Limb (tissue), 2 donors: ENCODE results near the gene HTR5A.
"Not testable (repeated sequence)": the region's sequence is repeated elsewhere in the genome, so short reads cannot be mapped to it uniquely, and the experiment has no call there.

Experiments
- DNase-seq, 2 donors: peaks; one replicate each; pipeline ENCODE4 v3.0.0-alpha.2; 2016; ENCODE audit errors: extremely low spot score in 2 of 2

The HTR5A gene

DNA sequence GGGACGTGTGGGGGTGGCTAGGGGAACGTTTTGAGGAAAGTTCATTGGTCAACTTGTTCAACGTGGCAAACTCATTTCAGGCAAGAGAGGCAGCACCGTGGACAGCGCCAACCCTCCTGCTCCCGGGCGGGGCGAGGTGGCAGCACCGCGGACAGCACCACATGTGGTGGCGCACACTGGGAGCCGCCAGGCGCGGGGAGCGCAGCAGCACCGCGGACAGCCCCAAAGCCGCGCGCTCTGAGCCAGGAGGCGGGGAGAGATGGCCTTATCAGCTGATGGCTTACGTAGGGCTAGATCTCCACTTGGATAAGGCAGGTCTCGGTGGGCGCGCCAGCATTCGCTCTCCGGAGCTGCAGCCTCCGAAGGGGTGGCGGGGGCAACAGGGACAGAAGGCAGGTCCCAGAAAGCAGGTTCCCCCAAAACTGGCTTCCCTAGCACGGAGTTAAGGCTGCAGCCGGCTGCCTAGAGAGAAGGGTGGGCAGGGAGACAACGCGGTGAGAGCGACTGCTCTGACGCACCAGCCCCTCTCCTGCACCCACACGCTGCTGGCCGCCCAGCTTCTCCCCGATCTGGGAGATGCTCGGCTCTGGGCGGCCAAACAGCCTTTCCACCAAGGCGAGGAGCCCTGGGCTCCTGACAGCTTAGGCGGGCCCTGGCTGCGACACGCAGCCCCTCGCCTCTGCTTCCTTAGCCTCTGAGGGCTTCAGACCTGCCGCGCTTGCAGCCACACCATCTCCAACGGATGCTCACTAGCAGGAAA, at the start of gene HTR5A:
Gene HTR5A (plus strand): TSS at position 333 of the 760 bp plus-strand sequence. CDS start 576 bp downstream, outside the sequence.
- DNase-seq: peak; percentile 85 to 94

DNA sequence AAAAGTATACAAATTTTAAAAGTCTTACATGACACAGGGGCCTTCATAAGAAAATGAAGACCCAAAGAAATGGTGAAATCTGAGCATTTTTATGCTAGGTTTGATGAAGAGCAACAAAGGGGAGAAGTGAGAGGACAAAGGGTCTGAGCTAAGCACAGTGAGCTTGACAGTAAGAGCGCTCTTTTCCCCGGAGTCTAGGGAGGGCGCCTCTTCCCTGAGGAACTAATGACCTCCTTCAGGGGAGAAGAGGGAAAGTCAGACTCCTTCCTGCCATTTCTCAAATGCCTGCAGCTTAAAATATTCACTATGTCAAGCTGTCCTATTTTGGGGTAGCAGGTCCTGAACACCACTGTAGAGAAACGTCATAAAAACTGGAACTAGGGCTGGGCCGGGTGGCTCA, 49.1 kb upstream of the HTR5A start:
- no peak for DNase-seq

DNA sequence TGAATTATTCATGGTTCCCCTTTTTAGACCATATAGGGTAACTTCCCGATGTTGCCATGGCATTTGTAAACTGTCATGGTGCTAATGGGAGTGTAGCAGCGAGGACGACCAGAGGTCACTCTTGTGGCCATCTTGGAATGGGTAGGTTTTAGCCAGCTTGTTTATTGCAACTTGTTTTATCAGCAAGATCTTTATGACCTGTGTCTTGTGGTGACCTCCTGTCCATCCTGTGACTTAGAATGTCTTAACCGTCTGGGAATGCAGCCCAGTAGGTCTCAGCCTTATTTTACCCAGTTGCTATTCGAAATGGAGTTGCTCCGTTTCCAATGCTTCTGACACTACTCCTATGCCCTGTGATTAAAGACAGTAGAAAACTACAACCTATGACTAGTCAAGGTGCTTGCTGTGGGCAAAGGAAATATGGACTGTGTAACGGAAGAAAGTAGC, 48.4 kb upstream of the HTR5A start:
- no peak for DNase-seq

DNA sequence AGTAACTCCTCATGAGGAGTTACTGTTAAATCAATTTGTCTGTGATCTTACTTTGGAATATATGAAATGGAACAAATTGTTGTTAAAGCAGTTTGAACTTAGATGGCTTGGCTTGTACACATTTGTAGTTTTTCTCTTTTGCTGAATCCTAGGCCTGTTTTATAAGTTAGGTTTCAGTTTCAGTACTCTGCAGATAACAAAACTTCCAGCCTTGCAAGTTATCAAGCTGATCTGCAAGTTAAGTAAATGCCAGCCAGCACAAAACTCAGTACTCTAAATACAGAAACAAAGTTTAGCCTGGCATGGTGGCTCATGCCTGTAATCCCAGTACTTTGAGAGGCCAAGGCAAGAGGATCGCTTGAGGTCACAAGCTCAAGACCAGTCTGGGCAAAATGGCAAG, 42.2 kb upstream of the HTR5A start:
- no peak for DNase-seq

DNA sequence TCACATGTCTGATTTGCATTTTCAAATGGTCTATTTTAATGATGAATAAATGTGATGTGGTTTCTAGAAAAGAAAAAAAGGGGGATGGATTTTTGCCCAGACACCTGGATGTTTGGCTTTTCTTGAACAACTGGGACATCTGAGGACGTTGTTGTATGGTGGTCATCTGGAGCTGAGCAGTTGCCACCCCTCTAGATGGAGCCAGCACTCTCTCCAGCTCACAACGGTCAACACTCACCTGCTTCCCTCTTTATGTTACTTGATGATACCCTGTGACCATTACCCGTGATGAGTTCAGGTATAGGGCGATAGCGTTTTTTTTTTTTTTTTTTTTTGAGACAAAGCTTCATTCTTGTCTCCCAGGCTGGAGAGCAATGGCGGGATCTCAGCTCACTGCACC, 37.1 kb upstream of the HTR5A start:
- DNase-seq: no peak

DNA sequence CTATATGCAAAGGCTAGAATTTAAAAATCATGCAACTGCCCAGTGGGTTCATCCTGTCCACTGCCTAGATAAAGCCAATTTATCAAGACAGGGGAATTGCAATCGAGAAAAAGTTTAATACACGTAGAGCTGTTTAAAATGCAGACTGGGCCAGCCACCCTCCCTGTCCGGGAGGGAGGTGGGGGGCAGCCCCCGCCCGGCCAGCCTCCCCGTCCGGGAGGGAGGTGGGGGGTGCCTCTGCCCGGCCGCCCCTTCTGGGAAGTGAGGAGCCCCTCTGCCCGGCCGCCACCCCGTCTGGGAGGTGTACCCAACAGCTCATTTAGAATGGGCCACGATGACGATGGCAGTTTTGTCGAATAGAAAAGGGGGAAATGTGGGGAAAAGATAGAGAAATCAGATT, 35.6 kb upstream of the HTR5A start:
- DNase-seq: not testable (repeated sequence)

DNA sequence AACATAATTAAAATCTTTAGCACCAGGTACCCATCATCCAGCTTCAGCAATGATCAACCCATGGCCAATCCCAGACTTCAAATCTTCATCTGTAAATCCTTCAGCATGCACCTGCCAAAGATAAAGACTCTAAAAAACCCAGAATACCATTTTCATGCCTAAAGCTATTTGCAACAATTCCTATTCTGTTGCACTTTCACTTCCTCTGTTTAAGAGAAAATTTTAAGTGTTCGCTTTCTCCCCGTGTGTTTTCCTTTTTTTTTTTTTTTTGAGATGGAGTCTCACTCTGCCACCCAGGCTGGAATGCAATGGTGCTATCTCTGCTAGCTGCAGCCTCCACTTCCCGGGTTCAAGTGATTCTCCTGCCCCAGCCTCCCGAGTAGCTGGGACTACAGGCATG, 31.8 kb upstream of the HTR5A start:
- DNase-seq: no peak

DNA sequence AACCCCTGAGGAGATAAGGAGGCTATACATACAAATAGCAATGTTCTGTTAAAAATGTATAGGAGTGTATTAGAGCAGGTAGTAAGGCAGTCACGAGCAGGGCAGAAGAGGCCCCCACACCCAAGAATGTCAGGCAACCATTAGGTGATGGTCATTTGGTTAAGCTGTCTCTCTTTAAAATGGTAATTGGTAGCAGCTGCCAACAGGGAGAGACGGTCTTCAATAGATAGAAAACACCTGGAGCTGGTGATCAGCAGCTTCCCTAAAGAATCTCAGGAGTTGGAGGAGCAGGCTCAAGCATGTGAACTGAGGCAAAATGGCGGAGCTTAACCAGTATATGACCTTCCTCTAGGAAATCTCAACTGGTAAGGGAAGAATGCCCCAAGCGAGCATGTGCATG, 26.4 kb upstream of the HTR5A start:
- no peak for DNase-seq

DNA sequence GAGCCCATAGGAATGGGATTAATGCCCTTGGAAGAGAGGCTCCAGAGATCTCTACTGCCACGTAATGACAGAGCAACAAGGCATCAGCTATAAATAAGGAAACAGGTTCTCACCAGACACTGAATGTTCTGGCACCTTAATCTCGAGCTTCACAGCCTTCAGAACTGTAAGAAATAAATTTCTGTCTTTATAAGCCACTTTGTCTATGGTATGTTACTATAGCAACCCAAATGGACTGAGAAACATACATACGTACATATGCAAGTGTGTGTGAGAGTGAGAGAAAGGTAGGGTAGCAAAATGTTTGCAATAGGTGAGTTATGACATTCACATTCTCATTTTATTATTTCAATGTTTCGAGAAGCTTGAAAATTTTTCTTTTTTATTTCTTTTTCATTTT, 22.1 kb upstream of the HTR5A start:
- no peak for DNase-seq

DNA sequence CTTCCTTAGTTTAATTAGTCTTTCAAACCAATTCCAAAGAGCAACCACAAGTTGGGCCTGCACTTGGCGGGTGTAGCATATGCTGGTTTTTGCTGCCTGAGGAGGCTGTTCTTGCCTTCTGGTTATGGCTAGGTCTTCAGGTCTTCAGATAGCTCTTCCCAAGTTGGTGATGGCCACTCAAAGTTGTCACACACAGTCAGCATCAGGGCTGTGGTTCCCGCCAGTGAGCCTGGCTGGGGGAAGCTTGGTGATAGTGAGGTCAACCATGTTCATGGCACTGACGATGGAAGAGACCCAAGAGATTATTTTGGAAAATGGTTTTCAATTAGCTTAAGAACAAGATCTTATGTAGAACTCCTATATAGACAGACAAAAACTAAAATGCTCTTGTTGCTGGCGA, 18.8 kb upstream of the HTR5A start:
- DNase-seq: no peak

DNA sequence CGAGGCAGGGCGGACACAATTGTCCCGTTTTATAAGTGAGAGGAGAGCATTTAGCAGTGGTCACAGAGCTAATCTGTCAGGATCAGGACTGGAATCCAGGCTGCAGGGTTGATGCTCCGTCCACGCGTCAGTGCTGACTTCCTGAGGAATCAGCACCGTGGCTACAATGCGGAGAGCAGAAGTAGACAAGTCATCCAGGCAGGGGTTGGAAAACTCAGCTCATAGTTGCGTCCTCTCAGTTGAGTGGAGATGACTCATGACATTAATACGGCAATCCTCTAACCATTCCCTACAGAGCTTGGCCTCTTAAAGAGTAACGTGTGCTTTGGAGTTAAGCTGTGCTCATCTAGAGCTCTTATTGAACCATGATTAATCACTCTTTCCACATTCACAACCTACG, 17.1 kb upstream of the HTR5A start:
- no peak for DNase-seq

DNA sequence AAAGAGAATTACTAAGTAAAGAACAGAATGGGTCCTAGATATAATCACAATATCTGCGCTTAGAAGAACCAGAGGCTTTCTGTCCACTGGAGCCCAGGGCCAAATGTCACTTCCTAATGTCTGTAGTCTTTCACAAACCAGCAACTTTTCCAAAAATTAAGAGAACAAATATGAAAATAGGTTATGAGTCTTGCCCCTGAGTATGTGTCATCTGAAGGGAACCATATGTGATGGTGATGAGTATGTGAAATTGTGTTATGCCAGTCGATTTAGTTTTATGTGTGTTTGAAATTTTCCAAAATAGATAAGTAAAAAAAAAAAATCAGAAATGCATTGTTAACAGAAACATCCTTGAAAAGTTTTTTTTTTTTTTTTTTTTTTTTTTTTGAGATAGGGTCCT, 15.4 kb upstream of the HTR5A start:
- no peak for DNase-seq

DNA sequence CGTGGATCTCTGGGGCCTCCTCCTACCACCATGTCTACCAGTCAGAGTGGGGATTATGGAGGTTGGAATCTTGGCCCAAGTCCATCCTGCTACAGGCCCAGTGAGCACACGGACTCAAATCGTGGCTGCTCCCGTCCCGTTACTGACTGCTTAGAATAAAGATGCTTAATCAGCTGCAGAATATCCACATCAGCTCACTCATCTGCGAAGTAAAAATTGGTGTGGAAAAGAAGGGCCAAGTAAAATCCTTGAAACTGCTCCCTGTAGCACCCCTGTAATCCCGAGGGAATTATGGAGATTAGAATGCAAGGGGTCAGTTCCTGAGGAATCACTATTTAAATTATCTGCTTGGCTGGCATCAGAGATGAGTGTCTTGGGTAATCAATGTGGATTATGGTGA, 13.0 kb upstream of the HTR5A start:
- DNase-seq: no peak

DNA sequence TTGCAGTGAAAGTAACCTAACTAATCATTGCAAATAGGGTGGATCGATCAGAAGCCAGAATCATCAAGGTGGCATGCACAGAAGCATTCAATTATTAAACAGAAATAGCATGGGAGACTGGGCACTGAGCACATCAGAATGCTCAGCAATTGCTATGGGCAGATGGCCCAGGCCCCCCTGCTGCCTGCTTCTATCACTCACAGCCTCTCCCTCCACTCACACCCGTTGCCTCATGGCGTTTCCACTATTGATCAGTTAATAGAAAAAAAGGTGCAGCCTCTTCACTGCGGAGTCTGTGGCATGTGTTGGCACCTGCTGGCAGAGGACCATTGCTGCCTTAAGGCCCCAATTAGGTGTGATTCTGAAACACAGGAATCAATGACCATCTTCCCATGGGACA, 11.2 kb upstream of the HTR5A start:
- DNase-seq: no peak

DNA sequence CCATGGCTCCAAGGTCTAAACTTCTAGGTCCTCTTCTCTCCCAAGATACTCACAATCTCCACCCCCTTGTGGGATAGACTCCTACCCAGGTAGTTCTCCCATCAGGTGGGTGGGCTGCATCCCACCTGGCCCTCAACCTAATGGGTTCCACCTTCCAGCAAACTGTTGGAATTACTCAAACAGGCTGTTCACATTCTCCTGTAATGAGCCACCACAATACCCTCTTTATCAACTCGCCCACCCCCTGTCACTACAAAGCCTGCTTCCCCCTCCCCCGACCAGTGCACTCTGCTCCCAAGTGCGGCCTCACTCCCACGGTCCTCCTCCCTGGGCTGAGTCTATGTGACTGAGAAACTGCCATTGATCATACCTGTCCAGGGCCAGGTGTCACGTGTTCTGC, 10.4 kb upstream of the HTR5A start:
- no peak for DNase-seq

DNA sequence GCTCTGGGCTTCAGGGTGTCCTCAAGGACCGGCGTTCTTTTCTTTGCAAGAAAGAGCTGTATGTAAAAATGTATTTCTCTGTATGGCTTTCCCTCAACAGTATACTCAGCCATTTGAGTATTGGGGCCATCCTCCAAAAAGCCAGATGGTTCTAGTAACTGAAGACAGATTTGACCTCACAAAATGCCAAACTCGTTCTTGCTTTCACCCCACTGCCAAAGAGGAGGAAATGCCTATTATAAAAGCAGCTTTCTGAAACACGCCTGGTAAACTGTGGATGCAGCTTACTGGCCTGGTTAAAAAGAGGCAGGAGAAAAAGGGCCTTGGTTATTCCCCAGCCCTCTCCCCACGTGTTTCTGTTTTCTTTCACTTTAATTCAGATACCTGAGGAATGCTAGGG, 7.7 kb upstream of the HTR5A start:
- no peak for DNase-seq

DNA sequence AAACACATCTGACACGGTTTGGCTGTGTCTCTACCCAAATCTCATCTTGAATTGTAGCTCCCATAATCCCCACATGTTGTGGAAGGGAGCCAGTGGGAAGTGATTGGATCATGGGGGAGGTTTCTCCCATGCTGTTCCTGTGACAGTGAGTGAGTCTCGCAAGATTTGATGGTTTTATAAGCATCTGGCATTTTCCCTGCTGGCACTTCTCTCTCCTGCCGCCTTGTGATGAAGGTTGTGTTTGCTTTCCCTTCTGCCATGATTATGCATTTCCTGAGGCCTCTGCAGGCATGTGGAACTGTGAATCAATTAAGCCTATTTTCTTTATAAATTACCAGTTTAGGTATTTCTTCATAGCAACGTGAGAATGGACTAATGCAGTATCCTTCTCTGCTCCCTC, 5.9 kb upstream of the HTR5A start:
- DNase-seq: no peak

DNA sequence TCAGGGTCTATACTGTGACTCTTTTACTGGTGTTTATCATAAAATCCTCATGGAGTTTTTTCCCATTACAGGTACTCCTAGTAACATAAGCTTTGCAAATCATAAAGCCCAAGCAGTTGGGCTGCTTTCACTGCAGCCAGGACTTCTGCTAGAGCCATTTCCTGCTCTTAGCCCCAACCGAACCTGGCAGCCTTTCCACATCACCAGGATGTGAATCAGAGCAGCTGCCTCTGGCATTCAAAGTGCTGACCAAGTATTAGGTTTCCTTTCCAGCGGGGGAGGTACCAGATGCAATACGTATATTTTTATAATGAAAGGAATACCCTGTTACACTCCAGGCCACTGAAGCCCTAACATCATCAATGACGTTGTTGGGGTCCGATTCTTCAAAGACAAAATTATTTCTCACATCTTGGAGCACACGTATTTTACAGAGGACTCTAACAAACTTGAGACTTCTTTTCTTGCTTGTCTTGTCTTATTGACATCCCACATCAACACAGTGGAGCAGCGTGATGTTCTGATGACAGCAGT, 3.6 kb upstream of the HTR5A start:
- DNase-seq: peak in 1 of 2 donors; percentile 13

DNA sequence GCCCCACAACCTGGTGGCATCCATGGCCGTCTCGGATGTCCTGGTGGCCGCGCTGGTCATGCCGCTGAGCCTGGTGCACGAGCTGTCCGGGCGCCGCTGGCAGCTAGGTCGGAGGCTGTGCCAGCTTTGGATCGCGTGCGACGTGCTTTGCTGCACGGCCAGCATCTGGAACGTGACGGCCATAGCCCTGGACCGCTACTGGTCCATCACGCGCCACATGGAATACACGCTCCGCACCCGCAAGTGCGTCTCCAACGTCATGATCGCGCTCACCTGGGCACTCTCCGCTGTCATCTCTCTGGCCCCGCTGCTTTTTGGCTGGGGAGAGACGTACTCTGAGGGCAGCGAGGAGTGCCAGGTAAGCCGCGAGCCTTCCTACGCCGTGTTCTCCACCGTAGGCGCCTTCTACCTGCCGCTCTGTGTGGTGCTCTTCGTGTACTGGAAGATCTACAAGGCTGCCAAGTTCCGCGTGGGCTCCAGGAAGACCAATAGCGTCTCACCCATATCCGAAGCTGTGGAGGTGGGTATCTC, 1.1 kb downstream of the HTR5A start:
- DNase-seq: no peak

DNA sequence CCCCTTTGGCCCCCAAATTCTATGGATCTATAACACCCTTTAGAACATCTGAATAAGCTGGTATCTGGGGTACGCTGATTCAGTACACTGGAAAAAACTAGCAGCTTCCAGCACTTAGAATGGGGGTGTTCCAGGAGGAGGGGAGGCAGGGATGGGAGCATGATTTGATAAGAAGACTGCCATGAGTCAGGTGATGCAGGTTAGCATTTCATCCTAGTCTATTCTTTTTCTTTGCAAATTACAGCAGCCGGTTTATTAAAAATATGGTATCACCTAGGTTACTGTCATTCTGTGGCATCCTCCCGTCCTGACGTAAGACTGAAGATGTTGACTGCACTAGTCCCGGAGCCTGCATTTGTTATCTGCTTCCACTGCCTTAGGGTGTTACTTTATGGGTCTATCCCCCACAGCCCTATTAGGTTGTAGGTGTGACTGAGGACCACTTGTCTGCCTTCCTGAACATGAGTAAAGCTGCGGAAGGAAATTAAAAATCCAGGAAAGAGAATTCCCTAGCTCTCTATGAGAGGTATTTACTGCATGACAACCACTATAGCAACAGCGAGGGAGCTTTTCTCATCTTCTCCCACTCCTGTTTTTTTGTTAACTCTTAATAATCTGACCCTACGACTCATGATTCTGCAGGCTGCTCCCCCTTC, 1.9 kb downstream of the HTR5A start:
- no peak for DNase-seq

DNA sequence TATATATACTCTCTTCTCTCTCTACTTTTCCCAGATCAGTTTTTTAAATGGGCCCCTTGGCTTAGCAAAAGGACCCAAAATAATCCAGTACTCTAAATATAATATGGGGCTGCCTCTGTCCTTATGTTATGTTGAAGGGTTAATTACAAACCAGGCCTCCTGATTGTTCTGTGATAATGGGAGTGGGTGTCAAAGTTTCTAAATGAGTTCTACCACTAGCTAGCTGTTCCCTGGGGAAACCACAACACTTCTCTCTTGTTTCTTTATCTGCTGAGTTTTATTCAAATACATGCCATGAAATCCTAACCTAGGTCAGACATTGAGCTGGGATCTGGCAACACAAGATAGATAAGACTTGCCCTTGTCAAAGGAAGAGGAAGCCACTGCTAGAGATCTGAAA, 3.8 kb downstream of the HTR5A start:
- no peak for DNase-seq

DNA sequence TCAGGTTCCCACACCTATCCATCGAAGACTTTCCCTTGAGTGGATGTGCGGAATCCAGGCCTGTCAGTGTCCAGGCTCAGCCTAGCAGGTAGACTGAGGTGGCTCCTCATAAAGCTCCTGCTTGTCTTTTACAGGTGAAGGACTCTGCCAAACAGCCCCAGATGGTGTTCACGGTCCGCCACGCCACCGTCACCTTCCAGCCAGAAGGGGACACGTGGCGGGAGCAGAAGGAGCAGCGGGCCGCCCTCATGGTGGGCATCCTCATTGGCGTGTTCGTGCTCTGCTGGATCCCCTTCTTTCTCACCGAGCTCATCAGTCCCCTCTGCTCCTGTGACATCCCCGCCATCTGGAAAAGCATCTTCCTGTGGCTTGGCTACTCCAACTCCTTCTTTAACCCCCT, 13.9 kb downstream of the HTR5A start:
- DNase-seq: no peak

DNA sequence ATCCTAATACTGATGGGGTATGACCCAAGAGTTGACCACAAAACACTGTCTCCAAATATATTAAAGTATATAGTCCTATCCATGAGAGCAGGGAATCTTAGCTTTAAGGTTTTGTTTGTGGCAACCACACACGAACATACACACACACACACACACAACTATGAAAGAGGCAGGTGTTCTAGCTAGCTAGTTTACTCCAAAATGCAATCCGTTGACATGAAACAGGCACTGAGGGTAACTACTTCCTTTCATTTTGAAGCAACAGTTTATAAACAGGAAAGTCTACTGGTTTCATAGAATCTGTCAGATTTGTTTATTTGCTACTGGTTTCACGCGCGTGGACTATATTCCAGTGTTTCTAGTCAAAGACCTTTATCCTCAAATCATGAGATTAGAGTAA, 14.8 kb downstream of the HTR5A start:
- DNase-seq: no peak
